ENCODE results near the gene USP49.

The USP49 gene

DNA sequence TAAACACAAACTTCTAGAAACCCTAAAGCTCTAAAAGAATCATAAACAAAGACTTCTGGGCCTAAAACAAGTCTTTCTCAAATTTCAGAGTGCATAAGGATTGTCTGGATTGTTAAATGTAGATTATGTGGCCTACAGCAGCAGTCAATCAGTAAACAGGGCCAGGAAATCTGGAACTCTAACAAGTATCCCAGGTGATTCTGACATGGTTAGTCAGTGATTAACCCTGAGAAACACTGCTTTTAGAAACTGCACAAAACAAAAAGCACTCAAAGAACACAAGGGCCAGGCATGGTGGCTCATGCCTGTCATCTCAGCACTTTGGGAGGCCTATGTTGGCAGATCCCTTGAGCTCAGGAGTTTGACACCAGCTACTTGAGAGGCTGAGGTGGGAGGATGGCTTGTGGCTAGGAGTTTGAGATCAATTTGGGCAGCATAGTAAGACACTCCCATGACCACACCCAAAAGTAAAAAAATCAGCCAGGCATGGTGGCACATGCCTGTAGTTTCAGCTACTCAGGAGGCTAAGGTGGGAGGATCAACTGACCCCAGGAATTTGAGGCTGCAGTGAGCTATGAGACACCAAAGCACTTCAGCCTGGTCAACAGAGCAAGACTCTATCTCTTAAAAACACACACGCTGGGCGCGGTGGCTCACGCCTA, 19.8 kb upstream of the USP49 start:
- intact Hi-C loops (cut with micrococcal nuclease) = no loop called here
- no peak overlapping the region for H3K27ac Mint-ChIP-seq
- H3K36me3 Mint-ChIP-seq (ENCODE audit: low read depth) = peaks cover 53% of the 10 kb centered on the region

GRCh38 chr6:41914343-41914742, 19.2 kb upstream of the USP49 start:
- peaks cover 17% of the 10 kb centered on the region for H3K4me1 Mint-ChIP-seq (ENCODE audit: low read depth)
- peaks cover 57% of the 10 kb centered on the region for H3K36me3 Mint-ChIP-seq (ENCODE audit: low read depth)
- no peaks in the 10 kb centered on the region for H3K27me3 Mint-ChIP-seq
- intact Hi-C loops (cut with micrococcal nuclease) = no loop called here
- no peaks in the 10 kb centered on the region for H3K9me3 Mint-ChIP-seq
- no peak overlapping the region for H3K4me3 Mint-ChIP-seq
- H3K27ac Mint-ChIP-seq = no peak overlapping the region

More for the DNA sequence above, 19.8 kb upstream of the USP49 start:
- no peaks in the 10 kb centered on the region for H3K9me3 Mint-ChIP-seq
- H3K4me3 Mint-ChIP-seq = no peak overlapping the region
- no peaks in the 10 kb centered on the region for H3K27me3 Mint-ChIP-seq
- H3K4me1 Mint-ChIP-seq (ENCODE audit: low read depth) = peaks cover 20% of the 10 kb centered on the region

- H3K36me3 Mint-ChIP-seq (ENCODE audit: low read depth) = peaks cover 87% of the 10 kb centered on the region
- H3K4me3 Mint-ChIP-seq = no peak overlapping the region
- H3K9me3 Mint-ChIP-seq = no peaks in the 10 kb centered on the region
- H3K4me1 Mint-ChIP-seq (ENCODE audit: low read depth) = no peaks in the 10 kb centered on the region
- H3K27me3 Mint-ChIP-seq = no peaks in the 10 kb centered on the region
- no peak overlapping the region for H3K27ac Mint-ChIP-seq
- intact Hi-C loops (cut with micrococcal nuclease) = no loop called here
Observed at GRCh38 chr6:41909727-41910126, 14.6 kb upstream of the USP49 start.

- Mint-ChIP-seq H3K4me3 (no peak overlapping the region), H3K27me3 (no peaks in the 10 kb centered on the region), H3K4me1 (ENCODE audit: low read depth) (no peaks in the 10 kb centered on the region), H3K27ac (no peak overlapping the region), H3K36me3 (ENCODE audit: low read depth) (peaks cover 32% of the 10 kb centered on the region), H3K9me3 (no peaks in the 10 kb centered on the region)
- intact Hi-C loops (cut with micrococcal nuclease) = loop anchor here (1.0 kb wide), 1 partner anchor 142 kb away; no protein-coding TSS in a partner anchor
Observed at GRCh38 chr6:41901882-41902519, 6.8 kb upstream of the USP49 start.

DNA sequence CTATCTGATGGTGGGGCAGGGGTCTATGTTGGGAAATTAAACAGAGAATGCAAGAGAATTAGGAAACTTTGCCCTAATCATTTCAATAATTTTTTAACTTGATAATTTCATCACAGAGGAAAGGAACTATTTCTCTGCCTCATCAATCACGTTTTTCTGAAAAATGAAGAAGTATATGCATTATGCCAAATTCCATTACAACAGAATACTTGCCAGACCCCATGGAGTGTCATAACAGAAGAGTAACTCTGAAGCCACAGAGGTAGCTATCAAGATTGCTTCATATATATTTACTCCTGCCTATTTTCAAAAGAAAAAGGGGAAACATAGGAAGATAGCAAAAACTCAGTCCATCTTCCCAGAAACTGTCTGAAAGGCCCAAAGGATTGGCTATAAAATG, 5.7 kb upstream of the USP49 start:
- Mint-ChIP-seq H3K27me3 (no peaks in the 10 kb centered on the region), H3K36me3 (ENCODE audit: low read depth) (peaks cover 21% of the 10 kb centered on the region), H3K9me3 (no peaks in the 10 kb centered on the region), H3K4me1 (ENCODE audit: low read depth) (peaks cover 9% of the 10 kb centered on the region), H3K4me3 (no peak overlapping the region), H3K27ac (no peak overlapping the region)
- intact Hi-C loops (cut with micrococcal nuclease) = no loop called here

DNA sequence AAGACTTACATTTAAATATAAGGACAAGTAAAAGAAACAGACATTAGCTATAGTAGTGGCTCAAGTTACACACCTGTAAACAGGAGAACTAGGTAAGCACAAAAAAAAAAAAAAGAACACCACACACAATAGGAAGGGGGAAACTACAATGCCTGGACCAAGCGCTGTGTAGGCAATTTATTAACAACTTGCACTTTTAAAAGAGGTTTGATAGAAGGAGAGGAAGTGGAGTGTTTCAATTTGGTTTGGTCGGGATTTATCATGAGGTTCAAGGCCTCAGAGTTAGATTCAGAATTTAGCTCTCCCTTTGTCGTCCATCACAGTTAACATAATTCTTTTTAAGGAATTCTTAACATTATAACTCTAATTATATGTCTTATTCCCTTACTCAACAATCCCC, 1.1 kb upstream of the USP49 start:
- H3K27me3 Mint-ChIP-seq = no peaks in the 10 kb centered on the region
- no peak overlapping the region for H3K4me3 Mint-ChIP-seq
- H3K27ac Mint-ChIP-seq = no peak overlapping the region
- intact Hi-C loops (cut with micrococcal nuclease) = loop anchor here (5.0 kb wide), 2 partner anchors 41 to 109 kb away; partner anchors contain the start of gene TOMM6
- peaks cover 12% of the 10 kb centered on the region for H3K4me1 Mint-ChIP-seq (ENCODE audit: low read depth)
- no peaks in the 10 kb centered on the region for H3K9me3 Mint-ChIP-seq
- H3K36me3 Mint-ChIP-seq (ENCODE audit: low read depth) = peaks cover 8% of the 10 kb centered on the region

- no peaks in the 10 kb centered on the region for H3K27me3 Mint-ChIP-seq
- peaks cover 12% of the 10 kb centered on the region for H3K4me1 Mint-ChIP-seq (ENCODE audit: low read depth)
- intact Hi-C loops (cut with micrococcal nuclease) = loop anchor here (1.0 to 5.0 kb wide), 3 partner anchors 27 to 107 kb away; partner anchors contain the start of genes BYSL, MED20 and TOMM6
- H3K27ac Mint-ChIP-seq = no peak overlapping the region
- H3K9me3 Mint-ChIP-seq = no peaks in the 10 kb centered on the region
- H3K4me3 Mint-ChIP-seq = no peak overlapping the region
- H3K36me3 Mint-ChIP-seq (ENCODE audit: low read depth) = peaks cover 8% of the 10 kb centered on the region
Observed at GRCh38 chr6:41894366-41895299, 542 bp downstream of the USP49 start.

DNA sequence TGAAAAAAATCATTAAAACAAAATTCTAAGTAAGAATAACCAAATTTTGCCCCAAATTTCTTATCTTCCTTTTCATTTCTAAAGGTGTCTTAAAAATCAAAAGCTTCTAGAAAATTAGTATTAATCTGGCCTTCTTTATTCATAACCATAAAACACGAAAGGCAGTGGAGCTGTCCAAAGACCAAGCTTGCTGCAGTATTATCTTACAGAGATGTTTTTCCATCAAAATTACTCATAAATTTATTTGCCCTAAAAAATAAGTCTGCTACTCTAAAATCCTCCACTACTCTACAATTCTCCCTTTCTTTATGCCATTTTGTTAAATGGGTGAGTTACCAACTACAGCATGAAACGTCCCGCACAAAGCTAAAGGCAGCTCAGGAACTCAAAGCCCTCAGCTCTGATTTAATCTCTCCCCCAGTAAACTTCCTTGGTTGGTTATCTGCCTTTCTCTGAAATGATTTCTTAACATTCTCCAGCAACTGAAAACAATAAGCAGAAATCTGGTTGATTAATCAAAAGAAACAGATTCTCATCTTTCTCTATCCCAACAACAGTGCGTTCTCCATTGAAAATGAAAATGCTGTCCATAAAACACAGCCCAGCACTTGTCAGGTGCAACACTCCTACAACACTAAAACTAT, 2.1 kb downstream of the USP49 start:
- Mint-ChIP-seq H3K36me3 (ENCODE audit: low read depth) (peaks cover 8% of the 10 kb centered on the region), H3K9me3 (no peaks in the 10 kb centered on the region), H3K4me3 (no peak overlapping the region), H3K4me1 (ENCODE audit: low read depth) (peaks cover 12% of the 10 kb centered on the region), H3K27ac (no peak overlapping the region), H3K27me3 (no peaks in the 10 kb centered on the region)
- intact Hi-C loops (cut with micrococcal nuclease) = no loop called here

- Mint-ChIP-seq H3K27ac (no peak overlapping the region), H3K9me3 (no peaks in the 10 kb centered on the region), H3K4me1 (ENCODE audit: low read depth) (no peaks in the 10 kb centered on the region), H3K36me3 (ENCODE audit: low read depth) (no peaks in the 10 kb centered on the region), H3K4me3 (no peak overlapping the region), H3K27me3 (no peaks in the 10 kb centered on the region)
- intact Hi-C loops (cut with micrococcal nuclease) = no loop called here
Observed at GRCh38 chr6:41887331-41887751, 7.8 kb downstream of the USP49 start.

GRCh38 chr6:41885930-41886329, 9.2 kb downstream of the USP49 start:
- Mint-ChIP-seq H3K27me3 (no peaks in the 10 kb centered on the region), H3K36me3 (ENCODE audit: low read depth) (no peaks in the 10 kb centered on the region), H3K27ac (no peak overlapping the region), H3K4me1 (ENCODE audit: low read depth) (no peaks in the 10 kb centered on the region), H3K4me3 (no peak overlapping the region), H3K9me3 (no peaks in the 10 kb centered on the region)
- intact Hi-C loops (cut with micrococcal nuclease) = no loop called here

- intact Hi-C loops (cut with micrococcal nuclease) = no loop called here
- Mint-ChIP-seq H3K36me3 (ENCODE audit: low read depth) (no peaks in the 10 kb centered on the region), H3K9me3 (no peaks in the 10 kb centered on the region), H3K27ac (no peak overlapping the region), H3K4me3 (no peak overlapping the region), H3K27me3 (no peaks in the 10 kb centered on the region), H3K4me1 (ENCODE audit: low read depth) (no peaks in the 10 kb centered on the region)
Observed at GRCh38 chr6:41884957-41885356, 10.2 kb downstream of the USP49 start.

DNA sequence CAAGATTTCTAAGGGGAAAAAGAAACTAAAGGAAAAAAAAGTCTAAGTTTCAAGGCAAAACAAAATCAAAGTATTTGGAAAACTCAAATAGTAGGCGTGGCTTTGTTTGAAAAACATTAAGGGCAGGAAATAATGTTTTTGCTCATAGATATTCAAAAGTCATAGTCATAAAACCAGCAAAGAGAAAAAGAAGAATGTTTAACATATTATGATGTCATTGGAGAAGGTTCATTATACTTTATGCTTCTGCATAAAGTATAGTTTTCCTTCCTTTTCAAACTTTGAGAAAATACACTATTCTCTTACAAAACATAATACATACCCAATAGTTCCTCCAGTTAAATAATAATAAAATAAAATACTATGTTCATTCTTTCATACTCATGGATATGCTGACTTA, 13.7 kb downstream of the USP49 start:
- Mint-ChIP-seq H3K9me3 (no peaks in the 10 kb centered on the region), H3K27me3 (no peaks in the 10 kb centered on the region), H3K36me3 (ENCODE audit: low read depth) (no peaks in the 10 kb centered on the region), H3K4me3 (no peak overlapping the region), H3K27ac (no peak overlapping the region), H3K4me1 (ENCODE audit: low read depth) (no peaks in the 10 kb centered on the region)
- intact Hi-C loops (cut with micrococcal nuclease) = no loop called here

DNA sequence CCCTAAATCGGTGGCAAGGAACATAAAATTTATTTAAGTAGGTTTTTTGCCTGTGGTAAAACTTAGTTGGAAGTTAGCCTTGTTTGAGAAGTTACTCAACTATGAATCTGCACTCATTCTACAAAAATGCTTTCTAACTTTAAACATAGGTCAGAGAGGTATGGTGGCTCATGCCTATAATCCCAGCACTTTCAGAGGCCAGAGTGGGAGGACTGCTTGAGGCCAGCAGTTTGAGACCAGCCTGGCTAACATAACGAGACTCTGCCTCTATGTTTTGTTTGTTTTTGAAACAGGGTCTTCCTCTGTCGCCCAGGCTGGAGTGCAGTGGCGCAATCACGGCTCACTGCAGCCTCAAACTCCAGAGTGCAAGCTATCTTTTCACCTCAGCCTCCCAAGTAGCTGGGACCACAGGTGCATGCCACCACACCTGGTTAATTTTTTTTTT, 16.2 kb downstream of the USP49 start:
- no peaks in the 10 kb centered on the region for H3K36me3 Mint-ChIP-seq (ENCODE audit: low read depth)
- H3K9me3 Mint-ChIP-seq = no peaks in the 10 kb centered on the region
- H3K27me3 Mint-ChIP-seq = no peaks in the 10 kb centered on the region
- H3K27ac Mint-ChIP-seq = no peak overlapping the region
- no peaks in the 10 kb centered on the region for H3K4me1 Mint-ChIP-seq (ENCODE audit: low read depth)
- H3K4me3 Mint-ChIP-seq = no peak overlapping the region
- intact Hi-C loops (cut with micrococcal nuclease) = no loop called here
